B cell (primary cell): Measurements from ENCODE around the gene UBASH3B.

Experiments
- EZH2 ChIP-seq: IDR thresholded peaks from 2 replicates; pipeline ENCODE4 v1.6.1; 2012; ENCODE audit warnings: borderline replicate concordance, low read depth, mild to moderate bottlenecking, moderate library complexity, low read length; ENCODE audit not compliant: insufficient read depth, poor library complexity, severe bottlenecking
- TF ChIP-seq, protein P1 (sequence below): fragments of 200-600 bp; IDR thresholded peaks from one replicate; pipeline ENCODE4 v1.8.0; 2022; ENCODE audit warnings: antibody characterized with exemption, mild to moderate bottlenecking

DNA sequence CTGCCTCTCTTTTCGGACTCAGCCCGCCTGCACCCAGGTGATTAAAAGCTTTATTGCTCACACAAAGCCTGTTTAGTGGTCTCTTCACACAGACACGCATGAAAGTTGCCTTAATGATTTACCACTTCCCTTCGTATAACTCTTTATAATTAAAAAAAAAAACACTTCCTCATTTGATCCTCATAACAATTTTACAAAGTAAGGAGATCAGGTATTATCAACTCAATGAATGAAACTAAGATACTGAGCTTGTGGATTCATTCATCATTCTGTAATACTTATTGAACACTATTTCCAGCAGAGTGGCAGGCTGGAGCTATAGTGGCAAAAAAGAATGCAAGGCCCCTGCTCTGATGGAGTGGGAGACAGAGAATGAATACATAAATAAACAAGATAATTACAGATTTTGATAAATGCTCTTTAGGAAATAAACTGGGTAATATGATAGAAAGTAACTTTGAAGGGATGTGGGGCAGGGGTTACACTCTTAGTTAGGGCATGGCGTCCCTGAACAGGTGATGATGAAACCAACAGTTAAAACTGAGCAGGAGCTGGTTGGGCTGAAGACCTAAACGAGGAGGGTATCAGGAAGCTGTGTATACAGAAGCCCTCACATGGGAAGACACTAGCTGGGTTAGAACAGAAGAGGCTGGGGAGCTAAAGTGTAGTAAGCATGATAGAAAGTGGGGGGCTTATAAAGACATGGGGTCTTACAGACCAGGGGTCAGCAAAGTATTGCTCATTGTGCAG, 177.4 kb downstream of the UBASH3B start:
- TF ChIP-seq EZH2 = no peak
- TF ChIP-seq, protein P1, sequence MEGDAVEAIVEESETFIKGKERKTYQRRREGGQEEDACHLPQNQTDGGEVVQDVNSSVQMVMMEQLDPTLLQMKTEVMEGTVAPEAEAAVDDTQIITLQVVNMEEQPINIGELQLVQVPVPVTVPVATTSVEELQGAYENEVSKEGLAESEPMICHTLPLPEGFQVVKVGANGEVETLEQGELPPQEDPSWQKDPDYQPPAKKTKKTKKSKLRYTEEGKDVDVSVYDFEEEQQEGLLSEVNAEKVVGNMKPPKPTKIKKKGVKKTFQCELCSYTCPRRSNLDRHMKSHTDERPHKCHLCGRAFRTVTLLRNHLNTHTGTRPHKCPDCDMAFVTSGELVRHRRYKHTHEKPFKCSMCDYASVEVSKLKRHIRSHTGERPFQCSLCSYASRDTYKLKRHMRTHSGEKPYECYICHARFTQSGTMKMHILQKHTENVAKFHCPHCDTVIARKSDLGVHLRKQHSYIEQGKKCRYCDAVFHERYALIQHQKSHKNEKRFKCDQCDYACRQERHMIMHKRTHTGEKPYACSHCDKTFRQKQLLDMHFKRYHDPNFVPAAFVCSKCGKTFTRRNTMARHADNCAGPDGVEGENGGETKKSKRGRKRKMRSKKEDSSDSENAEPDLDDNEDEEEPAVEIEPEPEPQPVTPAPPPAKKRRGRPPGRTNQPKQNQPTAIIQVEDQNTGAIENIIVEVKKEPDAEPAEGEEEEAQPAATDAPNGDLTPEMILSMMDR = no peak
